GM23338 (cell line): ENCODE results near the gene AKAP1. TPM values are rescaled to one million over a fixed set of nuclear protein-coding genes. Genes with fewer than 3 reads are reported as not detected.

ENCODE experiments used
- ATAC-seq: fragments of 200-7000 bp; cut with Tn5 transposase; 3 replicates; pipeline ENCODE4 v1.9.1; 2020
- DNase-seq: peaks from one replicate; pipeline ENCODE4 v3.0.0-alpha.2; 2015; ENCODE audit warnings: low spot score
- H2AFZ ChIP-seq: fragments of 200-600 bp; sonication (generic); 2 replicates; pipeline ENCODE4 v1.8.0; 2016; ENCODE audit warnings: antibody characterized with exemption, mild to moderate bottlenecking, moderate library complexity
- H3F3A ChIP-seq: fragments of 200-600 bp; sonication (generic); replicated peaks from 2 replicates; pipeline ENCODE4 v1.8.0; 2017; ENCODE audit warnings: antibody characterized with exemption, mixed run types, low read depth
- H3K27ac ChIP-seq: fragments of 200-600 bp; sonication (generic); 2 replicates; pipeline ENCODE4 v1.6.1; 2016; ENCODE audit warnings: low read depth
- H3K27me3 ChIP-seq: fragments of 200-600 bp; sonication (generic); 2 replicates; pipeline ENCODE4 v1.8.0; 2016; ENCODE audit warnings: mild to moderate bottlenecking, mixed run types, moderate library complexity; ENCODE audit not compliant: insufficient read depth
- H3K36me3 ChIP-seq: fragments of 200-600 bp; sonication (generic); 2 replicates; pipeline ENCODE4 v1.8.0; 2016; ENCODE audit warnings: mild to moderate bottlenecking; ENCODE audit not compliant: insufficient read depth
- H3K4me1 ChIP-seq: fragments of 200-600 bp; sonication (generic); 2 replicates; pipeline ENCODE4 v1.8.0; 2016; ENCODE audit warnings: mild to moderate bottlenecking, moderate library complexity; ENCODE audit not compliant: insufficient read depth
- H3K4me2 ChIP-seq: fragments of 200-600 bp; sonication (generic); 2 replicates; pipeline ENCODE4 v1.7.1; 2017; ENCODE audit warnings: mixed run types
- H3K4me3 ChIP-seq: fragments of 200-600 bp; sonication (generic); 2 replicates; pipeline ENCODE4 v1.6.1; 2016; ENCODE audit warnings: mixed run types
- H3K79me2 ChIP-seq: fragments of 200-600 bp; sonication (generic); replicated peaks from 2 replicates; pipeline ENCODE4 v1.8.0; 2017; ENCODE audit warnings: mild to moderate bottlenecking; ENCODE audit not compliant: insufficient read depth
- H3K9me2 ChIP-seq: fragments of 200-600 bp; sonication (generic); 2 replicates; pipeline ENCODE4 v1.8.0; 2017; ENCODE audit not compliant: insufficient read depth
- H4K20me1 ChIP-seq: fragments of 200-600 bp; sonication (generic); replicated peaks from 2 replicates; pipeline ENCODE4 v1.8.0; 2017; ENCODE audit warnings: mild to moderate bottlenecking; ENCODE audit not compliant: insufficient read depth
- H3K27ac Mint-ChIP-seq: 2 replicates; pipeline ENCODE4 v1.8.0; 2020; ENCODE audit warnings: inconsistent platforms, mild to moderate bottlenecking, moderate library complexity, mixed read lengths
- H3K27me3 Mint-ChIP-seq: 3 replicates; pipeline ENCODE4 v1.8.0; 2022; ENCODE audit warnings: low read depth, mild to moderate bottlenecking, moderate library complexity, mixed read lengths, inconsistent platforms; ENCODE audit not compliant: insufficient read depth, poor library complexity
- H3K36me3 Mint-ChIP-seq: 3 replicates; pipeline ENCODE4 v1.8.0; 2021; ENCODE audit warnings: low read depth, mild to moderate bottlenecking, inconsistent platforms, moderate library complexity, mixed read lengths
- H3K4me1 Mint-ChIP-seq: 3 replicates; pipeline ENCODE4 v1.8.0; 2020; ENCODE audit warnings: mild to moderate bottlenecking, inconsistent platforms, mixed read lengths
- H3K4me3 Mint-ChIP-seq: 3 replicates; pipeline ENCODE4 v1.8.0; 2021; ENCODE audit warnings: moderate library complexity, mild to moderate bottlenecking, inconsistent platforms, mixed read lengths
- H3K9me3 Mint-ChIP-seq: 3 replicates; pipeline ENCODE4 v1.8.0; 2020; ENCODE audit warnings: moderate library complexity, mild to moderate bottlenecking, inconsistent platforms, mixed read lengths
- CREB1 ChIP-seq: fragments of 250-450 bp; sonication (Bioruptor Pico); IDR thresholded peaks from 2 replicates; pipeline ENCODE4 v1.5.0; 2020; ENCODE audit warnings: low read depth, mild to moderate bottlenecking, moderate library complexity
- EZH2 ChIP-seq: fragments of 200-600 bp; sonication (generic); IDR thresholded peaks from one replicate; pipeline ENCODE4 v1.8.0; 2017; ENCODE audit warnings: antibody characterized with exemption, mild to moderate bottlenecking, low read depth; ENCODE audit not compliant: unreplicated experiment
- EZH2phosphoT487 ChIP-seq: fragments of 200-600 bp; sonication (generic); IDR thresholded peaks from one replicate; pipeline ENCODE4 v1.8.1; 2018; ENCODE audit warnings: antibody characterized with exemption; ENCODE audit not compliant: unreplicated experiment
- JUNB ChIP-seq: IDR thresholded peaks from one replicate; pipeline ENCODE4 v1.6.1; 2016; ENCODE audit warnings: antibody characterized with exemption; ENCODE audit not compliant: unreplicated experiment
- NANOG ChIP-seq: IDR thresholded peaks from 2 replicates; pipeline ENCODE4 v1.6.1; 2016; ENCODE audit warnings: antibody characterized with exemption, borderline replicate concordance
- POLR2AphosphoS5 ChIP-seq: IDR thresholded peaks from 2 replicates; pipeline ENCODE4 v1.6.1; 2016; ENCODE audit warnings: antibody characterized with exemption, low read depth
- STAT1 ChIP-seq: IDR thresholded peaks from one replicate; pipeline ENCODE4 v1.6.1; 2016; ENCODE audit warnings: antibody characterized with exemption; ENCODE audit not compliant: unreplicated experiment
- ZNF114 ChIP-seq: fragments of 250-450 bp; sonication (Bioruptor Pico); IDR thresholded peaks from 2 replicates; pipeline ENCODE4 v1.5.0; 2020; ENCODE audit warnings: mild to moderate bottlenecking, moderate library complexity
- ZNF331 ChIP-seq: fragments of 250-450 bp; sonication (Bioruptor Pico); IDR thresholded peaks from 2 replicates; pipeline ENCODE4 v1.5.0; 2020; ENCODE audit warnings: low read depth, mild to moderate bottlenecking, moderate library complexity
- polyA plus RNA-seq: library from polyadenylated mRNA; unstranded; fragments of >200 nt; fragmentation: Nextera tagmentation; extraction: Ambion mirVana; gene quantifications from 2 replicates; pipeline ENCODE4 v1.2.1, GENCODE V29; 2016
- total RNA-seq: library from RNA; depleted of rRNA; stranded (reverse); fragments of >200 nt; shearing (Covaris generic); gene quantifications from 2 replicates; pipeline ENCODE4 v1.2.3, GENCODE V29; 2014
- TF ChIP-seq, protein P1 (sequence below): fragments of 250-450 bp; sonication (Bioruptor Pico); IDR thresholded peaks from 2 replicates; pipeline ENCODE4 v1.5.0; 2020; ENCODE audit warnings: mild to moderate bottlenecking, moderate library complexity
- TF ChIP-seq, protein P2 (sequence below), 2 experiments: fragments of 200-600 bp in 1 of 2; sonication (generic) in 1 of 2; conservative IDR thresholded peaks; 2 replicates each; pipeline versions ENCODE4 v1.5.1 to v1.6.1; 2016 to 2017; ENCODE audit warnings: antibody characterized with exemption in 2 of 2, low read depth in 2 of 2, mild to moderate bottlenecking in 2 of 2, moderate library complexity in 1 of 2
- TF ChIP-seq, protein P3 (sequence below): IDR thresholded peaks from 2 replicates; pipeline ENCODE4 v1.6.1; 2016; ENCODE audit warnings: antibody characterized with exemption

Gene AKAP1
- total and polyA plus RNA-seq, 2 experiments from 2014 or later = 19.6 to 45.9 TPM

DNA sequence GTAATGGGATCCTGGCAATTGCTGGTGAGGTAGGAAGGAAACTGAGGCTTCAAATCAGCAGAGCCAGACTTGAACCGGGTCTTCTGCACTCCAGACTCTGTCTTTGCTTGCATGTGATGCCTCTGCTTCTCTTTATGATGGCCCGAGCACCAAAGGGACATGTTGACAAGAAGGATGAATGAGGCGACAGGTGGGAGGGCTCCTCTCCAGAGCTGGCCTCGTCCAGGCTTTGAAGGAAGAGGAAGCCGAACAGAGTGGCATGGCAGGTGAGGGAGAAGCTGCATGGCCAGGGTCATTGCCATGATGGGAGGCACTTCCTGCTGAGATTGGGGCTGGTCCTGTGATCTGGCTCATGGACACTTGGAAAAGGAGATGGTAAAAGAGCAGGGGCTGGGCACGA, 40.8 kb downstream of the AKAP1 start:
- peaks cover 35% of the 10 kb centered on the region for H3K36me3 Mint-ChIP-seq
- DNase-seq (no peak), ATAC-seq (no peak)
- H3K36me3 ChIP-seq = peaks cover 2% of the 10 kb centered on the region
- no peak overlapping the region for H3K4me3 Mint-ChIP-seq
- no peaks in the 10 kb centered on the region for H3F3A ChIP-seq
- H3K4me3 ChIP-seq = no peak overlapping the region
- no peaks in the 10 kb centered on the region for H3K9me3 Mint-ChIP-seq
- TF ChIP-seq, protein P1, sequence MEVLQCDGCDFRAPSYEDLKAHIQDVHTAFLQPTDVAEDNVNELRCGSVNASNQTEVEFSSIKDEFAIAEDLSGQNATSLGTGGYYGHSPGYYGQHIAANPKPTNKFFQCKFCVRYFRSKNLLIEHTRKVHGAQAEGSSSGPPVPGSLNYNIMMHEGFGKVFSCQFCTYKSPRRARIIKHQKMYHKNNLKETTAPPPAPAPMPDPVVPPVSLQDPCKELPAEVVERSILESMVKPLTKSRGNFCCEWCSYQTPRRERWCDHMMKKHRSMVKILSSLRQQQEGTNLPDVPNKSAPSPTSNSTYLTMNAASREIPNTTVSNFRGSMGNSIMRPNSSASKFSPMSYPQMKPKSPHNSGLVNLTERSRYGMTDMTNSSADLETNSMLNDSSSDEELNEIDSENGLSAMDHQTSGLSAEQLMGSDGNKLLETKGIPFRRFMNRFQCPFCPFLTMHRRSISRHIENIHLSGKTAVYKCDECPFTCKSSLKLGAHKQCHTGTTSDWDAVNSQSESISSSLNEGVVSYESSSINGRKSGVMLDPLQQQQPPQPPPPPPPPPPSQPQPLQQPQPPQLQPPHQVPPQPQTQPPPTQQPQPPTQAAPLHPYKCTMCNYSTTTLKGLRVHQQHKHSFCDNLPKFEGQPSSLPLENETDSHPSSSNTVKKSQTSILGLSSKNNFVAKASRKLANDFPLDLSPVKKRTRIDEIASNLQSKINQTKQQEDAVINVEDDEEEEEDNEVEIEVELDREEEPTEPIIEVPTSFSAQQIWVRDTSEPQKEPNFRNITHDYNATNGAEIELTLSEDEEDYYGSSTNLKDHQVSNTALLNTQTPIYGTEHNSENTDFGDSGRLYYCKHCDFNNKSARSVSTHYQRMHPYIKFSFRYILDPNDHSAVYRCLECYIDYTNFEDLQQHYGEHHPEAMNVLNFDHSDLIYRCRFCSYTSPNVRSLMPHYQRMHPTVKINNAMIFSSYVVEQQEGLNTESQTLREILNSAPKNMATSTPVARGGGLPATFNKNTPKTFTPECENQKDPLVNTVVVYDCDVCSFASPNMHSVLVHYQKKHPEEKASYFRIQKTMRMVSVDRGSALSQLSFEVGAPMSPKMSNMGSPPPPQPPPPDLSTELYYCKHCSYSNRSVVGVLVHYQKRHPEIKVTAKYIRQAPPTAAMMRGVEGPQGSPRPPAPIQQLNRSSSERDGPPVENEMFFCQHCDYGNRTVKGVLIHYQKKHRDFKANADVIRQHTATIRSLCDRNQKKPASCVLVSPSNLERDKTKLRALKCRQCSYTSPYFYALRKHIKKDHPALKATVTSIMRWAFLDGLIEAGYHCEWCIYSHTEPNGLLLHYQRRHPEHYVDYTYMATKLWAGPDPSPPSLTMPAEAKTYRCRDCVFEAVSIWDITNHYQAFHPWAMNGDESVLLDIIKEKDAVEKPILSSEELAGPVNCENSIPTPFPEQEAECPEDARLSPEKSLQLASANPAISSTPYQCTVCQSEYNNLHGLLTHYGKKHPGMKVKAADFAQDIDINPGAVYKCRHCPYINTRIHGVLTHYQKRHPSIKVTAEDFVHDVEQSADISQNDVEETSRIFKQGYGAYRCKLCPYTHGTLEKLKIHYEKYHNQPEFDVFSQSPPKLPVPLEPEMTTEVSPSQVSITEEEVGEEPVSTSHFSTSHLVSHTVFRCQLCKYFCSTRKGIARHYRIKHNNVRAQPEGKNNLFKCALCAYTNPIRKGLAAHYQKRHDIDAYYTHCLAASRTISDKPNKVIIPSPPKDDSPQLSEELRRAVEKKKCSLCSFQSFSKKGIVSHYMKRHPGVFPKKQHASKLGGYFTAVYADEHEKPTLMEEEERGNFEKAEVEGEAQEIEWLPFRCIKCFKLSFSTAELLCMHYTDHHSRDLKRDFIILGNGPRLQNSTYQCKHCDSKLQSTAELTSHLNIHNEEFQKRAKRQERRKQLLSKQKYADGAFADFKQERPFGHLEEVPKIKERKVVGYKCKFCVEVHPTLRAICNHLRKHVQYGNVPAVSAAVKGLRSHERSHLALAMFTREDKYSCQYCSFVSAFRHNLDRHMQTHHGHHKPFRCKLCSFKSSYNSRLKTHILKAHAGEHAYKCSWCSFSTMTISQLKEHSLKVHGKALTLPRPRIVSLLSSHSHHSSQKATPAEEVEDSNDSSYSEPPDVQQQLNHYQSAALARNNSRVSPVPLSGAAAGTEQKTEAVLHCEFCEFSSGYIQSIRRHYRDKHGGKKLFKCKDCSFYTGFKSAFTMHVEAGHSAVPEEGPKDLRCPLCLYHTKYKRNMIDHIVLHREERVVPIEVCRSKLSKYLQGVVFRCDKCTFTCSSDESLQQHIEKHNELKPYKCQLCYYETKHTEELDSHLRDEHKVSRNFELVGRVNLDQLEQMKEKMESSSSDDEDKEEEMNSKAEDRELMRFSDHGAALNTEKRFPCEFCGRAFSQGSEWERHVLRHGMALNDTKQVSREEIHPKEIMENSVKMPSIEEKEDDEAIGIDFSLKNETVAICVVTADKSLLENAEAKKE (CRISPR knock-in tag) = no peak
- TF ChIP-seq POLR2AphosphoS5 = no peak
- TF ChIP-seq, protein P2, sequence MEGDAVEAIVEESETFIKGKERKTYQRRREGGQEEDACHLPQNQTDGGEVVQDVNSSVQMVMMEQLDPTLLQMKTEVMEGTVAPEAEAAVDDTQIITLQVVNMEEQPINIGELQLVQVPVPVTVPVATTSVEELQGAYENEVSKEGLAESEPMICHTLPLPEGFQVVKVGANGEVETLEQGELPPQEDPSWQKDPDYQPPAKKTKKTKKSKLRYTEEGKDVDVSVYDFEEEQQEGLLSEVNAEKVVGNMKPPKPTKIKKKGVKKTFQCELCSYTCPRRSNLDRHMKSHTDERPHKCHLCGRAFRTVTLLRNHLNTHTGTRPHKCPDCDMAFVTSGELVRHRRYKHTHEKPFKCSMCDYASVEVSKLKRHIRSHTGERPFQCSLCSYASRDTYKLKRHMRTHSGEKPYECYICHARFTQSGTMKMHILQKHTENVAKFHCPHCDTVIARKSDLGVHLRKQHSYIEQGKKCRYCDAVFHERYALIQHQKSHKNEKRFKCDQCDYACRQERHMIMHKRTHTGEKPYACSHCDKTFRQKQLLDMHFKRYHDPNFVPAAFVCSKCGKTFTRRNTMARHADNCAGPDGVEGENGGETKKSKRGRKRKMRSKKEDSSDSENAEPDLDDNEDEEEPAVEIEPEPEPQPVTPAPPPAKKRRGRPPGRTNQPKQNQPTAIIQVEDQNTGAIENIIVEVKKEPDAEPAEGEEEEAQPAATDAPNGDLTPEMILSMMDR (conservative IDR thresholded peaks at IDR 0.05; ENCODE audit: low read depth in 2 of 2) = no peak
- TF ChIP-seq, protein P3, sequence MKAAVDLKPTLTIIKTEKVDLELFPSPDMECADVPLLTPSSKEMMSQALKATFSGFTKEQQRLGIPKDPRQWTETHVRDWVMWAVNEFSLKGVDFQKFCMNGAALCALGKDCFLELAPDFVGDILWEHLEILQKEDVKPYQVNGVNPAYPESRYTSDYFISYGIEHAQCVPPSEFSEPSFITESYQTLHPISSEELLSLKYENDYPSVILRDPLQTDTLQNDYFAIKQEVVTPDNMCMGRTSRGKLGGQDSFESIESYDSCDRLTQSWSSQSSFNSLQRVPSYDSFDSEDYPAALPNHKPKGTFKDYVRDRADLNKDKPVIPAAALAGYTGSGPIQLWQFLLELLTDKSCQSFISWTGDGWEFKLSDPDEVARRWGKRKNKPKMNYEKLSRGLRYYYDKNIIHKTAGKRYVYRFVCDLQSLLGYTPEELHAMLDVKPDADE = no peak
- no peak for TF ChIP-seq ZNF331
- TF ChIP-seq JUNB = no peak
- TF ChIP-seq CREB1 (CRISPR knock-in tag) = no peak
- no peak for TF ChIP-seq NANOG
- no peak for TF ChIP-seq STAT1
- no peak for TF ChIP-seq EZH2phosphoT487
- no peak for TF ChIP-seq ZNF114
- TF ChIP-seq EZH2 = no peak
- H3K27me3 ChIP-seq = no peaks in the 10 kb centered on the region
- no peaks in the 10 kb centered on the region; the same call in 1 of the 2 replicates for H4K20me1 ChIP-seq
- 0 out of 3 replicates have a peak, but pooled peaks cover 2% of the 10 kb centered on the region for H3K4me1 Mint-ChIP-seq
- H3K27ac ChIP-seq = no peak overlapping the region
- no peak overlapping the region for H3K27ac Mint-ChIP-seq
- H3K27me3 Mint-ChIP-seq = peaks cover 3% of the 10 kb centered on the region
- no peaks in the 10 kb centered on the region for H3K4me1 ChIP-seq
- H3K9me2 ChIP-seq = no peaks in the 10 kb centered on the region
- H3K4me2 ChIP-seq = no peak overlapping the region
- H3K79me2 ChIP-seq = no peaks in the 10 kb centered on the region
- no peak overlapping the region for H2AFZ ChIP-seq
